OCI-LY1 (cell line): ENCODE results near the gene DICER1.

Experiments used
- H2AFZ ChIP-seq: fragments of 200-600 bp; sonication (generic), shearing (Covaris generic); 2 replicates; pipeline ENCODE4 v1.6.0; 2014; ENCODE audit warnings: antibody characterized with exemption, mild to moderate bottlenecking, low read length
- H3F3A ChIP-seq: fragments of 200-600 bp; sonication (generic), shearing (Covaris generic); 2 replicates; pipeline ENCODE4 v1.6.0; 2014; ENCODE audit warnings: mild to moderate bottlenecking, antibody characterized with exemption, low read length, moderate library complexity; ENCODE audit not compliant: insufficient read depth
- H3K27ac ChIP-seq: fragments of 200-600 bp; sonication (generic); 2 replicates; pipeline ENCODE4 v1.5.1; 2014; ENCODE audit warnings: low read length, mixed run types, mild to moderate bottlenecking, low read depth; ENCODE audit not compliant: poor library complexity, severe bottlenecking
- H3K27me3 ChIP-seq: fragments of 200-600 bp; sonication (generic); 2 replicates; pipeline ENCODE4 v1.6.0; 2014; ENCODE audit warnings: antibody characterized with exemption, mild to moderate bottlenecking, low read length, moderate library complexity; ENCODE audit not compliant: insufficient read depth
- H3K36me3 ChIP-seq: fragments of 200-600 bp; sonication (generic); 2 replicates; pipeline ENCODE4 v1.6.1; 2014; ENCODE audit warnings: mild to moderate bottlenecking, antibody characterized with exemption, low read length, moderate library complexity, mixed read lengths; ENCODE audit not compliant: insufficient read depth
- H3K4me1 ChIP-seq: fragments of 200-600 bp; sonication (generic); 2 replicates; pipeline ENCODE4 v1.5.1; 2014; ENCODE audit warnings: mild to moderate bottlenecking, low read length, moderate library complexity; ENCODE audit not compliant: insufficient read depth, severe bottlenecking
- H3K4me2 ChIP-seq: fragments of 200-600 bp; sonication (generic), shearing (Covaris generic); 2 replicates; pipeline ENCODE4 v1.6.1; 2014; ENCODE audit warnings: low read length
- H3K4me3 ChIP-seq: fragments of 200-600 bp; sonication (generic); 2 replicates; pipeline ENCODE4 v1.5.1; 2014; ENCODE audit warnings: low read length, low read depth, mild to moderate bottlenecking, mixed read lengths; ENCODE audit not compliant: poor library complexity, severe bottlenecking
- H3K79me2 ChIP-seq: fragments of 200-600 bp; shearing (Covaris generic); 2 replicates; pipeline ENCODE4 v1.6.1; 2016; ENCODE audit warnings: mixed run types, low read length, mixed read lengths; ENCODE audit not compliant: insufficient read depth
- H3K9ac ChIP-seq: fragments of 200-600 bp; sonication (generic), shearing (Covaris generic); 2 replicates; pipeline ENCODE4 v1.6.1; 2014; ENCODE audit warnings: mild to moderate bottlenecking, low read length, mixed read lengths
- H3K9me2 ChIP-seq: fragments of 200-600 bp; sonication (generic), shearing (Covaris generic); 2 replicates; pipeline ENCODE4 v1.6.1; 2014; ENCODE audit warnings: low read depth, mild to moderate bottlenecking, low read length, mixed read lengths
- H3K9me3 ChIP-seq: fragments of 200-600 bp; shearing (Covaris generic); 2 replicates; pipeline ENCODE4 v1.6.1; 2014; ENCODE audit warnings: low read length, mixed read lengths
- H4K20me1 ChIP-seq: fragments of 200-600 bp; sonication (generic), shearing (Covaris generic); 2 replicates; pipeline ENCODE4 v1.6.0; 2016; ENCODE audit warnings: mild to moderate bottlenecking, low read length; ENCODE audit not compliant: insufficient read depth
- EZH2 ChIP-seq: fragments of 200-600 bp; sonication (generic), shearing (Covaris generic); IDR thresholded peaks from 2 replicates; pipeline ENCODE4 v1.8.0; 2017; ENCODE audit warnings: borderline replicate concordance, mixed run types, mild to moderate bottlenecking, antibody characterized with exemption, low read length, moderate library complexity, mixed read lengths
- TF ChIP-seq, protein P1 (sequence below): fragments of 200-600 bp; sonication (generic), shearing (Covaris generic); IDR thresholded peaks from 2 replicates; pipeline ENCODE4 v1.5.1; 2017; ENCODE audit warnings: mild to moderate bottlenecking, antibody characterized with exemption, low read length, moderate library complexity, mixed read lengths

Gene DICER1

DNA sequence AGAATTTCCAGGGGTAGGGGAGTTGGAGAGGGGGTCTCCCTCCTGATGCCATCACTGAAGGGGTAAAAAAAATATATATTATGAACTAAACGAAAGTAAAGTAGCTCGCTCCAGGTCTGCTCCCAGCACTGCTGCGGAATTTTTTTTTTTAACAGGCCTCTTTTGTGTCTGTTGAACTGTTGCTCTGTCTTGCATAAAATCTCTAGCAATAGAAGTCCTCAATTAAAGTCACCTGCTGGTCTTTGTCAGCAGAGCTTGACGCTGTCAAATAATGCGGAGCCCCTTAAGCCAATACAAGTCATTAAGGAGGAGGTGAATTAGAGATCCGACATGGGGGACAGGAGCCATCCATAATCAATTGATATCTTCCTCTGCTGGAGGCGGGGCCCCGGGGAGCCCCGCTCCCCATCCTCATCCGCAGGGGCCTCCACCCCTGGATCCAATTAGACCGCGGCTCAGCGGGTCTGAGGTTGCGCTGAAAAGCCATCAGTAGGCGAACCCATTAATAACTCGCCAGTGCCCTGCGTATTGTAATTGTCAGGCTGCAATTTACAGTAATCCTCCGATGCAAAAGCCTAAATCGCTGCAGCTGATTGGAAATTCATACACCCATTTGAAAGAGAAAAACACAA, 85.6 kb downstream of the DICER1 start:
- Histone ChIP-seq H3K9me2 (no peaks in the 10 kb centered on the region), H3K36me3 (no peaks in the 10 kb centered on the region), H3K79me2 (no peaks in the 10 kb centered on the region), H2AFZ (no peak overlapping the region), H3K4me1 (no peaks in the 10 kb centered on the region), H3K9ac (no peak overlapping the region), H3K27me3 (no peaks in the 10 kb centered on the region), H4K20me1 (no peaks in the 10 kb centered on the region), H3F3A (no peaks in the 10 kb centered on the region), H3K9me3 (no peaks in the 10 kb centered on the region), H3K27ac (no peak overlapping the region), H3K4me2 (no peak overlapping the region), H3K4me3 (no peak overlapping the region)
- TF ChIP-seq EZH2, result no peak
- TF ChIP-seq, protein P1, sequence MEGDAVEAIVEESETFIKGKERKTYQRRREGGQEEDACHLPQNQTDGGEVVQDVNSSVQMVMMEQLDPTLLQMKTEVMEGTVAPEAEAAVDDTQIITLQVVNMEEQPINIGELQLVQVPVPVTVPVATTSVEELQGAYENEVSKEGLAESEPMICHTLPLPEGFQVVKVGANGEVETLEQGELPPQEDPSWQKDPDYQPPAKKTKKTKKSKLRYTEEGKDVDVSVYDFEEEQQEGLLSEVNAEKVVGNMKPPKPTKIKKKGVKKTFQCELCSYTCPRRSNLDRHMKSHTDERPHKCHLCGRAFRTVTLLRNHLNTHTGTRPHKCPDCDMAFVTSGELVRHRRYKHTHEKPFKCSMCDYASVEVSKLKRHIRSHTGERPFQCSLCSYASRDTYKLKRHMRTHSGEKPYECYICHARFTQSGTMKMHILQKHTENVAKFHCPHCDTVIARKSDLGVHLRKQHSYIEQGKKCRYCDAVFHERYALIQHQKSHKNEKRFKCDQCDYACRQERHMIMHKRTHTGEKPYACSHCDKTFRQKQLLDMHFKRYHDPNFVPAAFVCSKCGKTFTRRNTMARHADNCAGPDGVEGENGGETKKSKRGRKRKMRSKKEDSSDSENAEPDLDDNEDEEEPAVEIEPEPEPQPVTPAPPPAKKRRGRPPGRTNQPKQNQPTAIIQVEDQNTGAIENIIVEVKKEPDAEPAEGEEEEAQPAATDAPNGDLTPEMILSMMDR, result no peak

- no peaks in the 10 kb centered on the region for H3F3A ChIP-seq
- no peak overlapping the region for H3K9ac ChIP-seq
- H3K27ac ChIP-seq, result no peak overlapping the region
- no peaks in the 10 kb centered on the region for H3K9me2 ChIP-seq
- no peak overlapping the region for H2AFZ ChIP-seq
- no peaks in the 10 kb centered on the region for H3K4me1 ChIP-seq
- H3K79me2 ChIP-seq, result no peaks in the 10 kb centered on the region
- H3K9me3 ChIP-seq, result no peaks in the 10 kb centered on the region
- H3K36me3 ChIP-seq, result no peaks in the 10 kb centered on the region
- H3K4me3 ChIP-seq, result no peak overlapping the region
- H3K4me2 ChIP-seq, result no peak overlapping the region
- H4K20me1 ChIP-seq, result no peaks in the 10 kb centered on the region
- no peaks in the 10 kb centered on the region for H3K27me3 ChIP-seq
- TF ChIP-seq, protein P1, result no peak
- TF ChIP-seq EZH2, result no peak
Measured at GRCh38 chr14:95070748-95071435, 86.4 kb downstream of the DICER1 start.

GRCh38 chr14:95069547-95069946, 87.8 kb downstream of the DICER1 start:
- no peaks in the 10 kb centered on the region for H4K20me1 ChIP-seq
- H3K79me2 ChIP-seq, result no peaks in the 10 kb centered on the region
- H3K27ac ChIP-seq, result no peak overlapping the region
- H3K4me3 ChIP-seq, result no peak overlapping the region
- H3K36me3 ChIP-seq, result no peaks in the 10 kb centered on the region
- H3F3A ChIP-seq, result no peaks in the 10 kb centered on the region
- no peak overlapping the region for H2AFZ ChIP-seq
- no peak overlapping the region for H3K4me2 ChIP-seq
- no peaks in the 10 kb centered on the region for H3K9me3 ChIP-seq
- TF ChIP-seq, protein P1, result no peak
- TF ChIP-seq EZH2, result no peak
- H3K9me2 ChIP-seq, result no peaks in the 10 kb centered on the region
- H3K9ac ChIP-seq, result no peak overlapping the region
- H3K4me1 ChIP-seq, result no peaks in the 10 kb centered on the region
- H3K27me3 ChIP-seq, result no peaks in the 10 kb centered on the region
